H1 (cell line): ENCODE results near the gene B3GALT6. TPM values are rescaled to one million over a fixed set of nuclear protein-coding genes. Genes with fewer than 3 reads are reported as not detected.
A peak's percentile ranks its signal among the peaks of the same experiment; 100 is the strongest.

Source experiments
- CTCF ChIA-PET: fragments of 300-600 bp; sonication (Branson Sonifier 250); formaldehyde crosslinking; loops from one replicate; lab custom pipeline; 2021; ENCODE audit not compliant: partially characterized antibody; lab: Charles Lee
- POLR2A ChIA-PET: fragments of 300-600 bp; sonication (Branson Sonifier 250); formaldehyde crosslinking; loops from one replicate; lab custom pipeline; 2021; ENCODE audit warnings: inconsistent platforms; ENCODE audit not compliant: partially characterized antibody; lab: Charles Lee
- DNase-seq, 2 experiments: peaks; one replicate each; pipeline versions ENCODE4 v3.0.0 to v3.0.0-alpha.2; 2010 to 2022; ENCODE audit warnings: low spot score in 2 of 2, low read depth in 1 of 2, mixed read lengths in 1 of 2
- FAIRE-seq: peaks from 2 replicates; lab custom pipeline; 2011; peaks lifted over from hg19 to GRCh38; lab: Jason Lieb, UNC
- H2AFZ ChIP-seq: 2 replicates; pipeline ENCODE4 v1.8.1; 2012; ENCODE audit warnings: low read length, inconsistent platforms
- H2AK5ac ChIP-seq: 2 replicates; pipeline ENCODE4 v1.6.1; 2013; ENCODE audit warnings: low read depth, low read length
- H2BK120ac ChIP-seq: replicated peaks from 2 replicates; pipeline ENCODE3; 2013; ENCODE audit warnings: low read depth, low read length, inconsistent platforms
- H2BK12ac ChIP-seq: 2 replicates; pipeline ENCODE4 v1.6.1; 2013; ENCODE audit warnings: low read depth, low read length
- H2BK15ac ChIP-seq: 2 replicates; pipeline ENCODE4 v1.6.1; 2013; ENCODE audit warnings: low read length
- H2BK20ac ChIP-seq: 2 replicates; pipeline ENCODE4 v1.6.1; 2013; ENCODE audit warnings: low read length
- H2BK5ac ChIP-seq: 2 replicates; pipeline ENCODE4 v1.6.1; 2013; ENCODE audit warnings: low read depth, low read length
- H3K14ac ChIP-seq: 2 replicates; pipeline ENCODE4 v1.6.1; 2013; ENCODE audit warnings: inconsistent platforms; ENCODE audit not compliant: insufficient read length
- H3K18ac ChIP-seq: 2 replicates; pipeline ENCODE4 v1.6.1; 2013; ENCODE audit warnings: low read length; ENCODE audit errors: extremely low read depth
- H3K23ac ChIP-seq: 2 replicates; pipeline ENCODE4 v1.6.1; 2013; ENCODE audit warnings: inconsistent platforms; ENCODE audit not compliant: insufficient read length
- H3K23me2 ChIP-seq: 2 replicates; pipeline ENCODE4 v1.6.1; 2013; ENCODE audit warnings: low read depth, low read length
- H3K27ac ChIP-seq: 2 replicates; pipeline ENCODE4 v1.6.1; 2011; ENCODE audit warnings: low read depth, low read length, inconsistent platforms
- H3K27me3 ChIP-seq, 4 experiments: replicated peaks in 1 of 4; 1 replicate in 1 of 4; 2 replicates in 3 of 4; pipeline versions ENCODE4 v1.6.1 to v1.8.1; 2011 to 2013; ENCODE audit warnings: low read length in 3 of 4, mild to moderate bottlenecking in 3 of 4, inconsistent platforms in 2 of 4, mixed read lengths in 2 of 4, moderate library complexity in 1 of 4; ENCODE audit not compliant: control insufficient read depth in 3 of 4, insufficient read depth in 3 of 4; ENCODE audit errors: extremely low read depth in 1 of 4
- H3K36me3 ChIP-seq, 4 experiments: 2 replicates each; pipeline versions ENCODE4 v1.6.1 to v1.8.1; 2011 to 2013; ENCODE audit warnings: mild to moderate bottlenecking in 4 of 4, low read length in 3 of 4, moderate library complexity in 2 of 4, control low read depth in 1 of 4, inconsistent platforms in 1 of 4; ENCODE audit not compliant: insufficient read depth in 4 of 4, control insufficient read depth in 2 of 4
- H3K4ac ChIP-seq: replicated peaks from 2 replicates; pipeline ENCODE3; 2013; ENCODE audit warnings: low read length, low read depth, mixed read lengths, inconsistent platforms; ENCODE audit not compliant: insufficient read length
- H3K4me1 ChIP-seq, 4 experiments: replicated peaks in 1 of 4; 1 replicate in 1 of 4; 2 replicates in 3 of 4; pipeline versions ENCODE4 v1.6.1 to v1.8.1; 2011 to 2013; ENCODE audit warnings: low read length in 3 of 4, inconsistent platforms in 2 of 4, mixed read lengths in 1 of 4; ENCODE audit not compliant: insufficient read depth in 4 of 4, control insufficient read depth in 3 of 4
- H3K4me2 ChIP-seq, 2 experiments: 2 replicates each; pipeline versions ENCODE4 v1.6.1 to v1.8.1; 2011 to 2013; ENCODE audit warnings: low read depth in 2 of 2, low read length in 2 of 2, control low read depth in 1 of 2, inconsistent platforms in 1 of 2, mild to moderate bottlenecking in 1 of 2; ENCODE audit not compliant: insufficient read depth in 1 of 2
- H3K4me3 ChIP-seq, 4 experiments: fragments of 200-600, 300-600 bp in 1 of 4; sonication (generic), shearing (Covaris generic), sonication (Bioruptor Twin) in 1 of 4; 2 replicates each; pipeline versions ENCODE4 v1.5.1 to v1.8.1; 2011 to 2016; ENCODE audit warnings: low read length in 4 of 4, low read depth in 3 of 4, control low read depth in 2 of 4, inconsistent platforms in 2 of 4, mild to moderate bottlenecking in 2 of 4, mixed read lengths in 1 of 4, moderate library complexity in 1 of 4; ENCODE audit not compliant: insufficient read depth in 2 of 4; ENCODE audit errors: extremely low read depth in 1 of 4
- H3K56ac ChIP-seq: replicated peaks from 2 replicates; pipeline ENCODE3; 2013; ENCODE audit warnings: low read depth, mild to moderate bottlenecking, mixed read lengths, low read length, inconsistent platforms; ENCODE audit not compliant: insufficient read length
- H3K79me1 ChIP-seq: 2 replicates; pipeline ENCODE4 v1.6.1; 2013; ENCODE audit warnings: low read depth, low read length, control low read depth
- H3K79me2 ChIP-seq, 2 experiments: 2 replicates each; pipeline versions ENCODE4 v1.6.1 to v1.8.1; 2012 to 2013; ENCODE audit warnings: low read length in 2 of 2, mild to moderate bottlenecking in 2 of 2, inconsistent platforms in 1 of 2; ENCODE audit not compliant: insufficient read depth in 2 of 2, control insufficient read depth in 1 of 2
- H3K9ac ChIP-seq, 4 experiments: replicated peaks in 1 of 4; 1 replicate in 1 of 4; 2 replicates in 3 of 4; pipeline versions ENCODE4 v1.6.1 to v1.8.1; 2011 to 2013; ENCODE audit warnings: low read depth in 3 of 4, low read length in 3 of 4, control low read depth in 2 of 4, mild to moderate bottlenecking in 2 of 4, moderate library complexity in 2 of 4, inconsistent platforms in 1 of 4; ENCODE audit errors: extremely low read depth in 1 of 4
- H3K9me3 ChIP-seq, 2 experiments: 2 replicates each; pipeline versions ENCODE4 v1.6.1 to v1.8.1; 2012 to 2013; ENCODE audit warnings: mild to moderate bottlenecking in 2 of 2, moderate library complexity in 2 of 2, control low read depth in 1 of 2, inconsistent platforms in 1 of 2, low read depth in 1 of 2, low read length in 1 of 2, mixed read lengths in 1 of 2; ENCODE audit not compliant: insufficient read depth in 2 of 2
- H4K20me1 ChIP-seq, 2 experiments: replicated peaks in 1 of 2; 2 replicates each; pipeline versions ENCODE3 to v1.8.1; 2011 to 2013; ENCODE audit warnings: inconsistent platforms in 2 of 2, low read length in 2 of 2, mild to moderate bottlenecking in 1 of 2; ENCODE audit not compliant: insufficient read depth in 2 of 2, control insufficient read depth in 1 of 2
- H4K5ac ChIP-seq: 2 replicates; pipeline ENCODE4 v1.6.1; 2013; ENCODE audit warnings: low read length, low read depth, mixed read lengths, inconsistent platforms; ENCODE audit not compliant: insufficient read length
- H4K8ac ChIP-seq: 2 replicates; pipeline ENCODE4 v1.8.0; 2013; ENCODE audit warnings: mild to moderate bottlenecking, moderate library complexity, low read length, inconsistent platforms; ENCODE audit not compliant: insufficient read depth; ENCODE audit errors: extremely low read depth
- H4K91ac ChIP-seq: replicated peaks from 2 replicates; pipeline ENCODE3; 2013; ENCODE audit warnings: low read length, mixed read lengths, inconsistent platforms; ENCODE audit not compliant: insufficient read length
- CBX8 ChIP-seq: fragments of 300-800, 300-1000 bp; sonication (generic); IDR thresholded peaks from 2 replicates; pipeline ENCODE4 v1.7.1; 2016; ENCODE audit warnings: low read depth, low read length, borderline replicate concordance
- CEBPB ChIP-seq: IDR thresholded peaks from 2 replicates; pipeline ENCODE4 v1.6.1; 2012; ENCODE audit warnings: low read depth, low read length
- TCF12 ChIP-seq: IDR thresholded peaks from 2 replicates; pipeline ENCODE4 v1.6.1; 2011; ENCODE audit warnings: low read depth, mild to moderate bottlenecking, low read length
- ZNF274 ChIP-seq: IDR thresholded peaks from 2 replicates; pipeline ENCODE4 v1.7.0; 2012; ENCODE audit warnings: low read length, borderline replicate concordance; ENCODE audit errors: extremely low read depth
- WGBS, 2 experiments: shearing (Covaris generic) in 1 of 2; methylation state at CpG; one replicate each; pipeline versions ENCODE4 v1.1.6 to v1.1.7; 2013 to 2015; ENCODE audit warnings: low lambda C conversion rate in 2 of 2, mixed read lengths in 2 of 2, inconsistent platforms in 1 of 2, low coverage in 1 of 2, missing lambda C conversion rate in 1 of 2; ENCODE audit not compliant: insufficient replicate concordance in 2 of 2, insufficient coverage in 1 of 2, insufficient read length in 1 of 2; ENCODE audit errors: extremely low coverage in 1 of 2, missing lambda C conversion rate in 1 of 2; 5-methylcytosine and 5-hydroxymethylcytosine counted together
- polyA plus RNA-seq, 7 experiments: library from polyadenylated mRNA; depleted of rRNA in 3 of 7; stranded (reverse) in 5 of 7; unstranded in 2 of 7; fragments of >200 nt in 5 of 7; fragments of 200-250 nt in 2 of 7; gene quantifications; 1 replicate in 5 of 7; 2 replicates in 1 of 7; 4 replicates in 1 of 7; pipeline versions ENCODE4 v1.2.1 to v1.2.3, GENCODE V29; 2011 to 2013; ENCODE audit warnings: missing spikeins in 2 of 7, mixed read lengths in 2 of 7
- total RNA-seq: library from RNA; stranded (reverse); fragmentation: NEBNext Ultra II Directional; extraction: Animal tissue kit (Norgen Biotek cat#: 25700); gene quantifications from 2 replicates; pipeline ENCODE4 v1.2.1, GENCODE V29; 2021

B3GALT6 gene
- total and polyA plus RNA-seq, 2 of the 8 experiments (the other 6 are each of a cell fraction or from before 2014, with no cell fraction given), result 18.4 to 20.4 TPM

DNA sequence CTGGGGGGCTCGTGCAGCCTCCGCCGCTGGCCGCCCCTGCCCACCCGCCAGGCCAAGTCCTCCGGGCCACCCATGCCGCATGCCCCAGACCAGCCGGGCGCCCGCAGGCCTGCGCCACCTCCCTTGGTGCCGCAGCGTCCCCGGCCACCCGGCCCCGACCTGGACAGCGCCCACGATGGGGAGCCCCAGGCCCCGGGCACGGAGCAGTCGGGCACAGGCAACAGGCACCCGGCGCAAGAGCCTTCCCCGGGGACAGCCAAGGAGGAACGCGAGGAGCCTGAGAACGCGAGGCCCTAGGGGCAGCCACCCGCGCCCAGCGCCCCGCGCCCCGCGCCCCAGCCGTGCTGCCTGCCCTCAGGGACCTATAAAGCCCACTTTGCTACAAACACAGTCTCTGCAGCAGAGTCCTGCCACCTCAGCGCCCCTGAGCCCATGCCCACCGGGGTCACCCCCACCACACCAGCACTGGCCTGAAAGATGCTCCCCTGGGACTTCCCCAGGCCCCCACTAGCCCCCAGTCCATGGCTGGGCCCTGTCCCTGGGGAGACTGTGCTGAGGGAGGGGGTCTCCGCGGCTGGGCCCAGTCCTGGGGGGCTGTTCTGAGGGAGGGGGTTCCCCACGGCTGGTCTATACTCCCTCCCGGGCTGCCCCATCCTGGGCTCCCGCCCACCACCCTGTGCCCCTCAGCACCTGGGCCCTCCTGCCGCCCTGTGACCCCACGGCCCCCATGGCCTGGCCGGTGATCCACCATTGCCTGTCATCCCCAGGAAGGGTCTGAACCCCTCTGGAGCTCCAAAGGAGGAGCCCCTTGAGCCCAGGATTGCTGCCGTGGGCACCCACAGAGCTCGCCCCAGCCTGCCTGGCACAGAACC is 34.2 kb upstream of the B3GALT6 start:
- Histone ChIP-seq H2BK120ac (no peak overlapping the region), H3K27ac (no peak overlapping the region), H3K36me3 (no peaks in the 10 kb centered on the region), H4K8ac (no peak overlapping the region), H2BK12ac (no peak overlapping the region), H2BK15ac (no peak overlapping the region), H3K23ac (no peak overlapping the region), H3K9me3 (no peaks in the 10 kb centered on the region; a peak in 3 of 4 replicates), H3K23me2 (no peaks in the 10 kb centered on the region; the same call in 1 of the 2 replicates), H4K20me1 (no peaks in the 10 kb centered on the region), H2BK20ac (no peak overlapping the region), H3K79me1 (no peaks in the 10 kb centered on the region), H3K18ac (no peak overlapping the region), H3K14ac (no peak overlapping the region), H3K4ac (no peak overlapping the region), H3K4me1 (peaks cover 0 to 4% (median under 1%) of the 10 kb centered on the region in 4 experiments; a peak in 4 of 7 replicates), H3K9ac (no peak overlapping the region), H3K4me2 (no peak overlapping the region), H3K56ac (no peak overlapping the region), H4K5ac (no peak overlapping the region), H3K4me3 (no peak overlapping the region), H2BK5ac (no peak overlapping the region), H3K27me3 (peaks cover 0 to 3% (median 2%) of the 10 kb centered on the region in 4 experiments; a peak in 4 of 7 replicates), H2AK5ac (no peak overlapping the region), H4K91ac (no peak overlapping the region), H2AFZ (no peak overlapping the region), H3K79me2 (no peaks in the 10 kb centered on the region)
- FAIRE-seq (no peak), DNase-seq (peak in 1 of 2 experiments; percentile 41)
- ChIA-PET CTCF (interaction anchor here (0.6 to 1.2 kb wide), 3 partner anchors 45 to 94 kb away, joined by 3 to 7 read pairs (median 4); no protein-coding TSS in a partner anchor), POLR2A (no interaction called here)
- WGBS, 2 experiments, result 93% methylated on average over 29 of the region's 48 CpGs; no CpG with 5 or more reads in 1 of the 2 experiments
- TF ChIP-seq CBX8 (no peak), CEBPB (no peak), ZNF274 (no peak), TCF12 (no peak)
